Hindlimb muscle (tissue), 1 donor: ENCODE data around the gene MCC. TPM values are rescaled to one million over a fixed set of nuclear protein-coding genes. Genes with fewer than 3 reads are reported as not detected.

Experiments
- DNase-seq: peaks from one replicate; pipeline ENCODE4 v3.0.0-alpha.2; 2013
- polyA plus RNA-seq: library from polyadenylated mRNA; unstranded; fragments of 120-200 nt; gene quantifications from one replicate; pipeline ENCODE4 v1.2.1, GENCODE V29; 2013; ENCODE audit not compliant: insufficient read length

Gene MCC
- polyA plus RNA-seq, 1 donor, result 17.8 TPM

DNA sequence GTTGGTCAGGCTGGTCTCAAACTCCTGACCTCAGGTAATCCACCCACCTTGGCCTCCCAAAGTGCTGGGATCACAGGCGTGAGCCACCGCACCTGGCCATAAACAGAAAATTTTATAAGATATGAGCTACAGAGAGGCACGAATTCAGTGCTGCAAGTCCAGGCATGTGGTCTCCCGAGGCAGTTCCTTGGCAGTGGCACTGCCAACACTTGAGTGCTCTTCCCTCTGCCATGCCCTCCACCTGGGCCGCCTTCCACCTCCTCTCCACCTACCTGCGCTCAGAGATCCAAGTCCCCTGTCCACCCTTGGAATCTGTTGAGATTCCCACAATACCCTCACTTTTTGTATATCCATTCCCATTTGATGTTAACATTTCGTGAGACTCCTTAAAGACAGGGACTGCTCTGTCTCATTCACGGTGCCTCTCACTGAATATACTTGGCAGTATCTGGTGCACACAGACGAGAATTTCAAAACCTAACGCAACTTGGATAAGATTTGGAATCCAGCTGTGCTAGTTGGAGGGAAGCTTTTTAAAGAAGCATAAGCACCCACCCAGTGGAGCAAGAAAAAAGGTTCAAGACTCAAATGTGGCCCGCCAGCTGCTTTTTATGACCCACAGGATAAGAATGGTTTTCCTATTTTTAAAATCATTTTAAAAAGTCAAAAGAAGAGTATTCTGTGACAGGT is 443.3 kb downstream of the MCC start:
- no peak for DNase-seq

DNA sequence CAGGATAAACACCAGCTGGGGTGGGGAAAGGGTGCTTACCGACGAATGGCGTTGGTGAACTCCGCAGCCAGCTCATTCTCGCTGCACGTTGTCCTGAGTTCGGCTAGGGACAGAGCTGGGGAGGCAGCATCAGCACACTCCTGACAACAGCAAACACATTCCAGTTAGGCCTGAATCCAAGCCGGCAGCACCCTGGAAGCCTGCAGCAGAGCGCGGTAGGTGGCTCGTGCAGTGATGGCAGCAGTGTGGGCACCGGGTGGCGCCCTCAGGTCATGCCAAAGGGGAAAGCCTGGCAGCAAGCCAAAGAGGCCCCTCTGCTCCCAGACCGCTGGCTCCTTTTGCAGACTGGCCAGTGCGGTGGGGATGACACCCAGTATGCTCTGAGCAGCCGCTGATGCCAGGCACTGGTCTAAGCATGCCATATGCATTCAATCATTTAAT is 444.7 kb downstream of the MCC start:
- no peak for DNase-seq

DNA sequence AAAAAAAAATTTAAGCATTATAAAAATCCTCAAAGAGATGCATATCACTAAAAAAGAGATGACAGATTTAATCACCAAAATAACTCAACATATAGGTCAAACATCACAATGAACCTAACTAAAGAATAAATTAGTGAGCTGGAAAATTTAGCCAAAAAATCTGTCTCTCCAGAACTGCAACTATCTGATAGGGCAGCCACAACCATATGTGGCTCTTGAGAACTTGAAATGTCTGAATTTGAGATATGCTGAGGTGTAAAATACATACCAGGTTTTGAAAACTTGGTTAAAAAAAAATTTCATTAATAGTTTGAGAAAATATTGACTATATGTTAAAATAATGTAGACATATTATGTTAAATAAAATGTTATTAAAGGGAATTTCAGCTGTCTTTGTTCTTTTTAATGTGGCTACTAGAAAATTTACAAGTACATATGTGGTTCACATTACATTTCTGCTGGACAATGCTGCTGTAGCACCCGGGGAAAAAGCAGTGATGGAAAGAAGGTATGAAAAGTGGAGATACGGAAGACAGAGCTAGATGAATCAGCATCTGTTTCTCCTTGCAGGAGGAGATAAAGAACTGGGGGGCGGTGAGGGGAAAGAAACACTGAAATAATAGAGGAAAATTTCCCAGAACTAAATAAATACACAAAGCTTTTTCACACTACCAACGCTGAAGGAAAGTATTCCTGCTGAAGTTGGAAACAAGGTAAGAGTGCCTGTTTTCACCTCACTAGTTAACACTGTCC is 445.6 kb downstream of the MCC start:
- no peak for DNase-seq

DNA sequence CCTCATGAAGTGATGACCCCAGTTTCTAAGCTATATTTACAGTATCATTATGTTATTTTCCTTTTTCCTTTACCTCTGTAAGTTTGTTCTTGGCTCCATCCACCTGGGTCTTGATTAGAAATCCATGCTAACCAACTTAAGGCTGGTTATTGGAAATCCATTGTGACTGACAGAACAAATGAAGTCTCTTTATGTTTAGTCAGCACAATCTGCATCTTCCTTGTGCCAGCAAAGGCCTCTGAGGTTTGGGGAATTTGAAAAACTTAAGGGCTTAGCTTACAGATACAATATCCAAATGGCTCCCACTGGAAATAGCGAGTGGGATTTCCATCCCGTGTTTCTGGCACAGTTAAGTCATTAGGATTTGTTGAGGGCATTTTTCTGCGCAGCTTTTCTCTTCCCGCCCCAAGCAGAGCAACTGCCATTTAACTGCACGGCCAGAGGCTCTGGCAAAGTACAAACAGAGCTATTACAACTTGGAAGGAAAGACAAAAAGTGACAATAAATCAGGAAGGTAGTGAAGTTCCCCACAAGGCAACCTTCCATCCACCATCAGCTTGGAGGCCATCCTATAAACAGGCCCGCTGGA is 447.5 kb downstream of the MCC start:
- peak; percentile 64 for DNase-seq

DNA sequence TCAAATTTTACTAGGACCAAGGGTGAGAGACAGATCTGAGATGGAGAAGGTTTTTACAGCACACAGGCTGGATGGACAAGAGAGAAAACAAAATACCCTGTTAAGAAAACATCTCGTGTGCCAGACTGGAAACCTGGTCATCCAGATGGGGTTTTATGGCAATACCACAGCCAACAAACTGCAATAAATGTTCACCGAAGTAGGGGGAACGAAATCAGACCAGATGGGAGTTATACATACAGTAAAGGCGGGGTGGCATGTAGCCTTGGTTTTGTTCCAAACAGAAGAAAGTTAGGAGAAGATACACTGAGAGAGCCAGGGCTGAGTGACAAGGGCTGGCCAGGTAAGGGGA is 448.3 kb downstream of the MCC start:
- DNase-seq, result no peak

DNA sequence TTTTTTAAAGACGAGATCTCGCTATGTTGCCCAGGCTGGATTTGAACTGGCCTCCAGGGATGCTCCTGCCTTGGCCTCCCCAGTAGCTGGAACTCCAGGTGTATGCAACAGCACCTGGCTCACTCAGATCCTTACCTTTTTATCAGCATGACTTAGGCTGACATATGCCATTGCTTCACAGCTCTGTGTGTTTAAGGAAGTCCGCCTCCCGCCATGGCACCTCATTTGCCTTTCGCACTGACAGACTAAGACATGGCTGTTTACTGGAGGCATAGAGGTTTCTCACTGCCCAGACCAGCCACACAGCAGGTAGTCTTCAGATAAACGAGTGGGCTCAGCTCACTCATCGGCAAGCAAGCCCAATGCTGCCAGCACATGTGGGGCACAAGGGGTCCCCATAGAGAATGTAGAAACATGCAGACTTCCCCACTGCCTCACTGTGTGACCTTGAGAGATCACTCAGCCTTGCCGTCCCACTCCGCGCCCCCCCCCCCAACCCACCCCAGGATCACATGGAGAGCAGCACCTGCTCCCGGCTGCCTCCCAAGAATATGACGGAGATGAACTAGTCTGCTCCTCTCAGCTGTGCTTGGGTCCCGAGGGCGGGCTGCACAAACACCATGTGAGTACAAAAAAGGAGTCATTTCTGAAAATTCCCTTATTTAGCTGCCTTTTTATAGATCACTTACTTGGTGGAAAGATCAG is 448.9 kb downstream of the MCC start:
- peak; percentile 65 for DNase-seq

DNA sequence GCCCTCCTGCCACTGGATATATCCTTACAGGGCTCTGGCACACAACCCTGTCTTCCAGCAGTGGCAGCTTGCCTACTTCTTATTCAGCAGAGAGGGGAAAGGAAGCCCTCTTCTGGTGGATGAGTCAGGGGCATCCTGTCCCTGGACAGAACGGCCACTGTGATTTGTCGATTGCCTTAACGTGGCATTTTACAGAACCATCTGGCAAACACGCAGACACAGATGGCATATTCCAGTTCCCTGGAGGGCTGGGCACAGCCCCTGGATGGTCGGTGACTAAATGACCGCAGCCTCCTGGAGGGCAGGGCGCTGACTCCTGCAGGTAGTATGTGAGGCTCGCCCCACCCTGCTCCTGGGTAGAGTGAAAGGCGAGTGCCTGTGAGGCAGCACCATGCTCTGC is 449.5 kb downstream of the MCC start:
- DNase-seq, result no peak

DNA sequence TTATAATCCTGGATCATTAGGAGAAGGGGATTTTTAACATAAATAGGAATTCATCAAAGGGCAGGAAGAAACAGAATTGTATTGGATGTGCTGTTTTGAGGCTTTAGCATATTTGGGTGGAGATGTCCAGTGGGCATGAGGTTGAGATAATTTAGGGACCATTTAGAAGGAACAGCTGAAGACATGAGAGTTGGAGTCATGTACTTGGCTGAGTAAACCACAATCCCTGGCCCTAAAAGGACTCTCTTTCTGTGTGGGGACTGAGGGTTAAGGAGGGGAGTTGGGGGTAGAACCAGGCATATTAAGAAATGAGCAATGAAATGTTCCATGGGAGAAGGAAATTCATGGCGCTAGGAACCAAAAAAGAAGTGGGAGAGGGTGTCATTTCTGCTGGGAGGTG is 450.1 kb downstream of the MCC start:
- DNase-seq, result no peak

DNA sequence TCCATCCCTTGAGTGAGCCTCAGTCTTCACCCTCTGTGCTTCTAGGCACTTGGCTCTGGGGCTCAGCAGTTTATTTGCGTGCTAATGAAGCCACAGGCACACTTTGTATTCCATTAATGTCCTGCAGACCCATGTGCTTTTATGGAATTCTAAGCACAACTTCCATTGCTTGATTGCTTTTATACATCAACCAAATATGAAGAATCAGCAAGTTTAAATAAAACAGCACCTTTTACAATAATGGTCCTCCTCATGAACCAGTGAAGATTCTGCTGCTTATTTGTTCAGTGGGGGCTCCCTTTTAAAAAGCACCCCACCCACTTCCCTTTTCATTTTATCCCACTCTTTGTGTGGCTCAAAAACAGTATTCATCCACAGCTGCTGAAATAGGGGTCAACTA is 451.4 kb downstream of the MCC start:
- DNase-seq, result no peak

DNA sequence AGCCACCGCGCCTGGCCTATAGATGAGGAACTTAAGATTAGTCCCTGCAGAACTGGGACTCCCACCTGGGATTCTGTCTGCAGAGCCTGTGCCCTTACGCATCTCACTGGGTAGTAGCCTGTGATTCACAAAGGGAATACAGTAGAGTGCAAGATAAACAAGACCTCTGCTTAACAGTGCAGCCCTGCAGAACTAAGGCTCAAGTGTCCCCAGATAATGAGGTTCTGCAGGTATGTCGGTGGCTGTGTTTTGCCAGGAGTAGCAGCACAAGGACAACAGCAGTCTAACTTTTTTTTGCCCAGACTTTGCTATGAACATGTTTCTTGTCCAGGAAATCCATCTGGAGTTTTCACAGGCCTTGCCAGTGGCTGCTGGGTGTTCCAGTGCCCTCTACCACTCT is 451.9 kb downstream of the MCC start:
- DNase-seq, result no peak

DNA sequence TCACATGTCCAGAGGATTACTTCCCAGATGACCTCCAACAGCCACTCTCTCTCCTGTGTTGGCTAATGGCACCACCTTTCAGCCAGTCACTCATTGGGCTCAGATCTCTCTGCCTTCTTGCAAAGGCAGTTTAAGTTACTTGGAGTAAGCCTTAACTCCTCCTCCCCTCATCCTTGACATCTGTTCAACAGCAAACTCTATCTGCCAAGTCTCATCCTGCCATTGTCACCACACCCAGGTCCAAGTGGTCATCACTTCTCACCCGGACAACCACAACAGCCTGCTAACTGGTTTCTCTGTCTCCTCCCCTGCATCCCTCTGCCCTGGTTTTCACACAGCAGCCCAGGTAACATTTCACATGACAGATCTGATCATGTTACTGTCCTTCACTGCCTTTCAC is 453.2 kb downstream of the MCC start:
- DNase-seq, result no peak

DNA sequence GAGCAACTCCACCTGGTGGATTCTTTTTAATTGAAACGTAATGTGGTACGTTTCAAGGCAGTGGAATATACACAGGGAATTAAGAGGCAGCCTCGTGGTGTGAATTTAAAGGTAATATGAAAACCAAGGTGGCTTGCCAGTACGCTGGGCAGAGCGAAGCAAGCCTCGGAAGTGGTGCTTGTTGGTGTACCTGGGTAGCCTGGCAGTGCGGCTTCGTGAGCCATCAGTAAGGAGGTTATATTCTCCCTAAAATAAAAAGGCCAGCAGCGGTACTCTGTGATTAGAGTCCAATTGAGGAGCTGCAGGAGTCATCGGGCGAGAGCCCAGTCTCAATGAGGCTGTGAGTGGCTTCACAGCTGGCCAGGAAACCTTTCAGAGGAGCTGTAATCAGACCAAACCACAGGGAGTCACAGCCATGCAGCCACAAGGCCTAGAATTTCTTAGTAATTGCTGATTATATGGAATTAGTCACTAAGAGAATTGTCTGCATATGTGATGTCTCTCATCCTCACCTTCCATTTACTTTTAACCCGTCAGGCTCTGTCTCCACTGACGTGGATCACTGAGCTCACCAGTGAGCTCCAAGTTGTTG is 454.0 kb downstream of the MCC start:
- DNase-seq, result no peak

DNA sequence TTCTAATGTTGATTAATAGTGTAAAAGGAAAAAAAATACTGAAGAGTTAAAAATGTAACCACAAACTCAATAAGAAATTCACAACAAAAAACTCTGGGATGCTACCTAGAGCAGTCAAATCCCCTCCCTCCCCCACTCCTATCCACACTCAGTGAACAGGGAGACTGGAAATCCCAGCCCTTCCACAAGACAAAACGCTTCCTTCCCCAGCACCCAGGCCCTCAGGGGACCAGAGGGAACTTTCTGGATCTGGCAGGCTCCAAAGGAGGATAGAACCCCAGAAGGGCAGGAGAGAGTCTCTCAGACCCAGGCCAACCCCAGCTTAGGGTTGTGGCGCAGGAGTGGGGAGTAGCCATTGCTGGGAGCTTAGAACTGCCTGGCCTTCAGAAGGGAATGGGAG is 456.7 kb downstream of the MCC start:
- DNase-seq, result no peak

DNA sequence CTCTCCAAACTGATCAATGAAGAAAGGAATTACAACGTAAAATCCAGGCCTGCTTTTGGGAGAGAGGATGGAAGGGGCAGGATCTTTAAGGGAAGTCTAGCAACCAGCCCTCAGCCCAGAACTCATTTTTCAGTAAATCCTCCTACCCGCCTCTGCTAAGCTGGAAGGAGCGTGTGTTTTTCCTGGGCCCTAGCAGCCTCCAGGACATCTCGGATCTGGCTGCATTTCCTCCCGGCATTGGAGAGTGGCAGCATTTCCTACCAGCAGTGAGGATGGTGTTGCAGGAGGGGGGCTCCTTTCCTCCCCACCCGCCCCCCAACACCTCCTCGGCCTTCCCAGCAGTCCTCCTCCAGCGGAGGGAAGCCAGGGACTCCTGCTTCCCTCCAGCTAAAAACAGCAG is 457.1 kb downstream of the MCC start:
- DNase-seq, result no peak

DNA sequence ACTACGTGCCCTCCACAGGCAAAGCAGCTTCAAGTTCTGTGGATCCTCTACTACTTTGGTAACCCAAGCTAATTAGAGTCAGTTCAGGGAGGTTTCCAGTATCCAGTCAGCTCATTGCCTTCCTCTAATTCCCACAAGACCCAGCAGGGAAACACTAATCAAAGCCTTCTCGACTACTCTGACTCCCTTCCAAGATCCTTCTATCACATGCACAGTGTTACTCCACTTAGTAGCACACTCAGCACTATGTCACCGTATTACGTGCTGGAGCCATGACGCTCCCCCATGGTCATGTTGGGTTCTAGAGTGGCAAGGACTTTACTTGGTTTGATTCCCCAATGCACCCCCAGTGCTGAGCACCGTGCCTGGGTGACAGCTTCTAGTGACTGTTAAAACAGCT is 458.6 kb downstream of the MCC start:
- no peak for DNase-seq

DNA sequence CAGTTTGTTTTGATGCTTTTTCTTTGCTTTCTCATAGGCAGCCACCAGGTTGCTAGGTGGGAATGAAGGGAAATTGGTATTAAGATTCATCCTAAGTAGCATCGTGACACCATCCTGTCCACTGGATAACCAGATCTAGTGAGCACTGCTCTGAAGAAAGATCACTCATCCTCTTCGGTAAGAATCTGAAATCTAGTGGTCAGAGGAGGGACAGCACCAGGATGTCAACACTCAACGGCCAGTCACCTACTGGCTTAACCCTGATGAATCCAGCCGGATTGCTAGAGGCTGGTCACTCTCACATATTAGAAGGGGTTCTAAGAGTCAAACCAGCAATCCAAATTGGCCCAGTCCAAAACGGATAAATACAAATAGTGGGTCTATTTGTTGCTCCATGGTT is 460.8 kb downstream of the MCC start:
- no peak for DNase-seq

DNA sequence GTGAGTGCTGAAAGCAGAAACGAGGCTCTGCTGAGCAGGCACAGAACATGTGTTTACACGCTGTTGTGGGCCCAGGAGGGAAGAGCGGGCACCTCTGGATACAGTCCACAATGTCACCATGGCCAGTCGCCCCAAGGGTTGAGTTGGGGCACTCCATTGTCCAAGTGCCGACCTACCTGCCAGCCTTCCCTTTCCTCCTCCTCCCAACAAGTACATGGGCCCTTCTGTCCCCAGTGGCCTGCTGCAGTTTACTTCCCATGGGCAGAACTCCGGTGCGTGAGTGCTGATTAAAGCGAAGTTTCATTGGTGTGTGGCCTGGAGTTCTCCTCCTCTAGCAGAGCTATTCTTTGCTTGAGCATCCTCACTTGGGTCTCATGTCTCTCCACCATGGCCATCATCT is 461.2 kb downstream of the MCC start:
- DNase-seq, result no peak

DNA sequence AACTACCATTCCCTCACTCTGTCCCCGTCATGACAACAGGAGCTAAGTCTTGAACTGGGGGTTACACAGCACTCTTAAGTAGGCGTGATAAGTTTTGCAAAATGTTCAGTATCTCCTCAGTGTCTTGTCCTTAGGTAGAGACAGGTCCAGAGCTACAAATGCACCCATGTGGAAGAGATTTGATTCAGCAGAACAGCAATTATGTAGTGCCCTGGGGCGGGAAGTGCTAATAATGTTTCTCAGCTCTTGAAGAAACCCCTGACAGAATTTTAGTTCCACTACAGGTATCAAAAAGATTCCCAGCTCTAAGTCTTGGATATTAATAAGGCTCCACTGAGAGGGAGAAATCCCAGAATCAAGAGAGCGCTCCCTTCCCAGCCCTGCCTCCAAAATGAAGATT is 462.0 kb downstream of the MCC start:
- DNase-seq, result no peak

DNA sequence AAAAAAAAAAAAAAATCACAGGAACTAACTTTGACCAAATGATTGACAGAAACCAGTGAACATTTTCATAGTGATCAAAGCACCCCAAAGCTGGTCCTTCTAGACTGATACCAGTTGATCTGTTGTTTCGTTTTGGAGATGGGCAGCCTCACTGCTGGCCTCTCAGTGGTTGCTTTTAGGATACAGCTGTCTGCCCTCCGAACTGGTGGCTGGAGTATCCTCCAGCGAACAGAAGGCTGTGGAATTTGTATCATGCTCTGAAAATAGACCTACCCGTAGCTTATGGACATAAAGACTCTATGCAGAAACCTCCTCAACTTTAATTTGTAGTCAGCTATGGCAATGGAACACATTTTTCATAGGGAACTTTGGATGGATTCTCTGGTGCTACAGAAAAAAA is 462.7 kb downstream of the MCC start:
- DNase-seq, result no peak

DNA sequence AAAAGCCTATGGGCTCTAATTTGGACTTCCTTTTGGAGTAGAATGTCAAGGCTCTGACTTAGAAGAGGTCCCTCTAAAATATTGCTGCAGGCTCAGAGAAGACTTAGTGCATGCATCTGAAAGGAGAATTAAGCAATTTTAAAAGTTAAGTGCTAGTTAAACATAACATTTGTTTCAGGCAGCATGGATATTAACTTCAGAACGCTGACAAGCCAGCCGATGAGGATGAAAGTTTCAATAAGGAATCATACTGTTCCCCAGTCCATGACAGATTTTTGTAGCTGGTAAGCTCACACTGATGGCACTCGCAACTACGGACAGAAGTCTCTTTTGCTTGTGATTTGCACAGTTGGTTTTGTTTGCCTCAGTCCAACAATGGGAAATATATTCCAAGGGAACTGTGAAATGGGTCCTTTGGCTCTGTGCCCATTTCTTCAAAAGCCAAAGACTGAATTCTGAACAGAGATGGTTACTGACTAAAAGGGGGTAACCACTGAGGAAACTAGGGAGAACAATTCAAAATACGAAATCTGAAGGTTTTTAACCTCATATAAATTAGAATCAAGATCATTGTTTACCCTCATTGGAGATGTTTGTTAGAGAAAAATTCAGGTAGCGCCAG is 464.1 kb downstream of the MCC start:
- no peak for DNase-seq

DNA sequence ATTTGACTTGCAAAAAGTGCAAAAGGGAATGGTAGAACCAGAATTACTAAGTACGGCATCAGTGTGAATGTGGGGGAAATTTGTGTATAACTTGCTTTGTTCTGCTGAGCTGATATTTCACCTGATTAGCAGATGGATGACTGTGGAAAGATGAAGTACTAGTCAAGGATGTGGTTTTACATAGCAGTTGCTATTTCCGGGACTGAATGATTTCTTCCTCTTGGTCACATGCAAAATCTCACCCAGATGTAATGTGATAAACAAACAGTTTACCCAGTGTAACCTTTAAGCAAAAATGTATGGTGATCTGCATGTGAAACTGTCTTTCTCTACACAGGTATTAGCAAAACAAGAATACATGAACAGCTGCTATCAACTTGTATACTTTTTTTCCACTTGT is 465.6 kb downstream of the MCC start:
- DNase-seq, result no peak

DNA sequence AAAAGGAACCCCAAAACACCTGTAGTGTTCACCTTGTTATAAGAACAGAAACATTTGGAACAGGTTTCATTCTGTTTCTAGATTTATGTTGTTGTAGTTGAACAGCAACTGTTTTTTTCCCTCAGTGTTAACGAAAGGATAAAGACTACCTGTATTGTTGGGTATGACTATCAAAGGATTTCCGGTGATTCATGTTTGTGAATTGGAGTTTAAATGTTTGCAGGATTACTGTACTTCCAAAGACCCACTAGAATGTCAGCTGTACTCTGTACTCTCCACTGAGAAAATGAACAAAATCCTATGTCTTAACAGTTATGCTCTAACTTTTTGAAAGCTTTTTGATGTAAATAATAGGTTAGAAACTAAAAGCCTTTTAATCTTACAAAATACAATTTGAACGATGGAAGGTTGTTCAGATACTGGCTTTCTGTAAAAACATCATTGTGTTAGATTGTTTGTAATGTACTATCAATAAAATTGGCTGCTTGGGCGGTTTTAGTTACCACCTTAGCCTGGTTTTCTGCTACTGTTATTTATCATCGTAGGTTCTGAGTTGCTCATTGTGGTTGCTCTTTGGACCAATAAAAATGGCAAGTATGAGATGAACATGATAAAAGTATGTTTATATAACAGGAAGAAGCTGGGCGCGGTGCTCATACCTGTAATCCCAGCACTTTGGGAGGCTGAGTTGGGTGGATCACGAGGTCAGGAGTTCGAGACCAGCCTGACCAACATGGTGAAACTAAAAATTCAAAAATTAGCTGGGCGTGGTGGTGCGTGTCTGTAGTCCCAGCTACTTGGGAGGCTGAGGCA is 467.6 kb downstream of the MCC start:
- no peak for DNase-seq
